Tibial nerve (tissue), 4 donors: ENCODE data around the gene SMAD2. TPM values are rescaled to one million over a fixed set of nuclear protein-coding genes. Genes with fewer than 3 reads are reported as not detected.

Source experiments
- DNase-seq, 2 donors: peaks; one replicate each; pipeline ENCODE4 v3.0.0-alpha.2; 2019; ENCODE audit warnings: low spot score in 2 of 2
- H3K27ac ChIP-seq, 4 donors: fragments of 200-600 bp; sonication (generic) in 3 of 4; one replicate each; pipeline ENCODE4 v1.5.1; 2017 to 2019; ENCODE audit warnings: mild to moderate bottlenecking in 1 of 4
- H3K27me3 ChIP-seq, 2 donors: fragments of 200-600 bp; sonication (generic) in 1 of 2; one replicate each; pipeline versions ENCODE4 v1.5.1 to v1.6.0; 2017 to 2019
- H3K36me3 ChIP-seq, 3 donors: fragments of 200-600 bp; sonication (generic); one replicate each; pipeline ENCODE4 v1.5.1; 2018 to 2019
- H3K4me1 ChIP-seq, 4 donors: fragments of 200-600 bp; sonication (generic) in 3 of 4; one replicate each; pipeline ENCODE4 v1.5.1; 2017 to 2019
- H3K4me3 ChIP-seq, 4 donors: fragments of 200-600 bp; sonication (generic) in 3 of 4; one replicate each; pipeline ENCODE4 v1.5.1; 2017 to 2019; ENCODE audit warnings: mild to moderate bottlenecking in 1 of 4, moderate library complexity in 1 of 4
- H3K9me3 ChIP-seq, 4 donors: fragments of 200-600 bp; sonication (generic) in 3 of 4; one replicate each; pipeline ENCODE4 v1.5.1; 2017 to 2019
- CTCF ChIP-seq, 5 experiments: fragments of 200-600 bp in 3 of 5; fragments of 450-650 bp in 2 of 5; sonication (generic) in 3 of 5; IDR thresholded peaks; one replicate each; pipeline ENCODE4 v1.5.1; 2016 to 2019; ENCODE audit warnings: antibody characterized with exemption in 5 of 5, mild to moderate bottlenecking in 3 of 5, moderate library complexity in 2 of 5
- EP300 ChIP-seq, 2 donors: sonication (generic); formaldehyde crosslinking; IDR thresholded peaks; one replicate each; pipeline ENCODE4 v1.6.1; 2017; ENCODE audit warnings: antibody characterized with exemption in 2 of 2, mild to moderate bottlenecking in 1 of 2
- POLR2A ChIP-seq, 2 donors: fragments of 450-650 bp; IDR thresholded peaks; one replicate each; pipeline ENCODE4 v1.6.1; 2017; ENCODE audit warnings: antibody characterized with exemption in 2 of 2, mild to moderate bottlenecking in 2 of 2, moderate library complexity in 2 of 2
- WGBS, 2 donors: methylation state at CpG; one replicate each; pipeline ENCODE4 v1.1.5; 2018; 5-methylcytosine and 5-hydroxymethylcytosine counted together
- total RNA-seq, 4 donors: library from RNA; depleted of rRNA; stranded (reverse); fragments of >200 nt; gene quantifications; one replicate each; pipeline ENCODE4 v1.1.0, GENCODE V29; 2016

Gene SMAD2
- total RNA-seq, 4 donors from 2014 or later: 34.8 to 54.5 (median 45.5) TPM

DNA sequence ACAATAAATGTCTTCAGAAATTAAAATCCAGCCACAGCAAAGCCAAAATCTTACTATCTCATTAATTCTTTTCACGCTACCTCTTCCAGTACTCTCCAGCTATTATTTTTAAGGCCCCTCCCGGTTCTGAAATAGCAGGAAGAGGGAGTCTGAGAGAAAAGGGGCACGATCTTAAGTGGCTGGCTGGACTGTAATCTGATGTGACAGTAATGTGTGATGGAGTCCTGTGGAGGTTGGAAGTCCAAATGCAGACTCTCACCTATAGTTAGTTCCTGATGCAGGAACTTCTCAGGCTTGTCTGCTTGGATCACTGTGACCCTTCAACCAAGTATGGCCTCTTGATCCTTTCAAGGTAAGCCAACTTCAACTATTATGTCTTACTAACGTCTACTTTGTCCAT is 43.2 kb downstream of the SMAD2 start:
- TF ChIP-seq CTCF (IDR thresholded peaks at IDR 0.05) (no peak), EP300 (IDR thresholded peaks at IDR 0.05) (no peak), POLR2A (IDR thresholded peaks at IDR 0.05) (no peak)
- H3K9me3 ChIP-seq: no peaks in the 10 kb centered on the region
- peaks cover 0 to 45% (median 0%) of the 10 kb centered on the region in 3 donors for H3K36me3 ChIP-seq
- peaks cover 0 to 10% (median 0%) of the 10 kb centered on the region in 4 donors for H3K4me1 ChIP-seq
- WGBS, 2 donors: 78 to 81% methylated on average over 4 of the region's 4 CpGs
- DNase-seq: no peak
- no peaks in the 10 kb centered on the region for H3K27me3 ChIP-seq
- no peak overlapping the region for H3K4me3 ChIP-seq
- no peak overlapping the region for H3K27ac ChIP-seq

GRCh38 chr18:47883771-47884413 is 46.6 kb downstream of the SMAD2 start:
- DNase-seq: no peak
- H3K27me3 ChIP-seq: no peaks in the 10 kb centered on the region
- 63 to 65% methylated on average over 3 of the region's 3 CpGs for WGBS, 2 donors
- H3K27ac ChIP-seq: no peak overlapping the region
- no peak overlapping the region for H3K4me3 ChIP-seq
- TF ChIP-seq EP300 (IDR thresholded peaks at IDR 0.05) (no peak), CTCF (IDR thresholded peaks at IDR 0.05) (no peak), POLR2A (IDR thresholded peaks at IDR 0.05) (no peak)
- H3K4me1 ChIP-seq: peaks cover 0 to 10% (median 0%) of the 10 kb centered on the region in 4 donors
- H3K9me3 ChIP-seq: no peaks in the 10 kb centered on the region
- peaks cover 0 to 37% (median 0%) of the 10 kb centered on the region in 3 donors for H3K36me3 ChIP-seq

DNA sequence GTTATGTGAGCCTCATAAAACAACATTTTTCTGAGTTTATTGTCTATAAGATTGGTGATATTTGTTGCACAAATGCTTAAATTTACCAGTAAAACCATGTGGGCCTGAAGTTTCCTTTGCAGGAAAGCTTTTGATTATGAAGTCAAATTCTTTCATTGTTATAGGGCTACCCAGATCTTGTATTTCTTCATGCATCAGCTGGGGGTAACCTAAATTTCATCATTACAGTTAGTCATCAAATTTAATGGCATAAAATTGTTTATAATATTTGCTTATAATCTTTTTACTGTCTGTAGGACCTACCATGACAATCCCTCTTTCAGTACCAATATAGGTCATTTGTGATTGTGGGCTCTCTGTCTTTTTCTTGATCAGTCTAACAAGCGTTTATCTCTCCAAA is 47.8 kb downstream of the SMAD2 start:
- Histone ChIP-seq H3K9me3 (no peaks in the 10 kb centered on the region), H3K4me1 (peaks cover 0 to 10% (median 0%) of the 10 kb centered on the region in 4 donors), H3K36me3 (peaks cover 0 to 29% (median 0%) of the 10 kb centered on the region in 3 donors), H3K27me3 (no peaks in the 10 kb centered on the region), H3K27ac (no peak overlapping the region), H3K4me3 (no peak overlapping the region)
- WGBS, 2 donors: 93 to 94% methylated on average over 1 of the region's 1 CpG
- no peak for DNase-seq
- TF ChIP-seq CTCF (IDR thresholded peaks at IDR 0.05) (no peak), POLR2A (IDR thresholded peaks at IDR 0.05) (no peak)

DNA sequence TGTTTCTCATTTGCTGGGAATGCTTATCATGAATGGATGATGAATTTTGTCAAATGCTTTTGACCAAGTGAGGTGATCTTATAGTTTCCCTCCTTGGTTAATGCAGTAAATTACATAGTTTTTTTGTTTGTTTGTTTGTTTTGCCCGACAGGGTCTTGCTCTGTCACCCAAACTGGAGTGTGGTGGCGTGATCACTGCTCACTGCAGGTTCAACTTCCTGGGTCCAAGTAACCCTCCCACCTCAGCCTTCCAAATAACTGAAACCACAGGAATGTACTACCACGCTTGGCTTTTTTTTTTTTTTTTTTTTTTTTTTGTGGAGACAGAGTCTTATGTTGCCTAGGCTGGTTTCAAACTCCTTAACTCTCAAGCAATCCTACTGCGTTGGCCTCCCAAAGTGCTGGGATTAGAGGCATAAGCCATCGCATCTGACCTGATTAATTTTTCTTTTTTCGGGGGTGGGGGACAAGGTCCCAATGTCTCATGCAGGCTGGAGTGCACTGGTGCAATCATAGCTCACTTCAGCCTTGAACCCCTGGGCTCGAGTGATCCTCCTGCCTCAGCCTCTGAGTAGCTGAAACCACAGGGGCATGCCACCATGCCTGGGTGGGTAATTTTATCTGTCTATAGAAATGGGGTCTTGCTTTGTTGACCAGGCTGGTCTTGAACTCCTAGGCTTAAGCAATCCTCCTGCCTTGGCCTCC is 48.6 kb downstream of the SMAD2 start:
- Histone ChIP-seq H3K27me3 (no peaks in the 10 kb centered on the region), H3K4me3 (no peak overlapping the region), H3K36me3 (peaks cover 0 to 25% (median 0%) of the 10 kb centered on the region in 3 donors), H3K27ac (no peak overlapping the region), H3K9me3 (no peaks in the 10 kb centered on the region), H3K4me1 (peaks cover 0 to 10% (median 0%) of the 10 kb centered on the region in 4 donors)
- no peak for DNase-seq
- 87 to 89% methylated on average over 6 to 7 of the region's 7 CpGs for WGBS, 2 donors
- TF ChIP-seq CTCF (IDR thresholded peaks at IDR 0.05): no peak
- no peak for TF ChIP-seq POLR2A (IDR thresholded peaks at IDR 0.05)
- no peak for TF ChIP-seq EP300 (IDR thresholded peaks at IDR 0.05)

- peaks cover 0 to 10% (median 0%) of the 10 kb centered on the region in 4 donors for H3K4me1 ChIP-seq
- 76 to 96% methylated on average over 3 of the region's 3 CpGs for WGBS, 2 donors
- H3K27me3 ChIP-seq: no peaks in the 10 kb centered on the region
- no peak overlapping the region for H3K27ac ChIP-seq
- no peaks in the 10 kb centered on the region for H3K9me3 ChIP-seq
- TF ChIP-seq CTCF (IDR thresholded peaks at IDR 0.05) (no peak), POLR2A (IDR thresholded peaks at IDR 0.05) (no peak)
- peaks cover 0 to 25% (median 0%) of the 10 kb centered on the region in 3 donors for H3K36me3 ChIP-seq
- DNase-seq: no peak
- H3K4me3 ChIP-seq: no peak overlapping the region
Measured at GRCh38 chr18:47881042-47881441, 49.4 kb downstream of the SMAD2 start.
